ENCODE results near the gene EGFR. TPM values are rescaled to one million over a fixed set of nuclear protein-coding genes. Genes with fewer than 3 reads are reported as not detected.

Gene EGFR
- total and polyA plus RNA-seq, 2 donors (not counting 3 experiments of a cell fraction or from before 2014, with no cell fraction given) = 1.5 to 4.1 TPM

DNA sequence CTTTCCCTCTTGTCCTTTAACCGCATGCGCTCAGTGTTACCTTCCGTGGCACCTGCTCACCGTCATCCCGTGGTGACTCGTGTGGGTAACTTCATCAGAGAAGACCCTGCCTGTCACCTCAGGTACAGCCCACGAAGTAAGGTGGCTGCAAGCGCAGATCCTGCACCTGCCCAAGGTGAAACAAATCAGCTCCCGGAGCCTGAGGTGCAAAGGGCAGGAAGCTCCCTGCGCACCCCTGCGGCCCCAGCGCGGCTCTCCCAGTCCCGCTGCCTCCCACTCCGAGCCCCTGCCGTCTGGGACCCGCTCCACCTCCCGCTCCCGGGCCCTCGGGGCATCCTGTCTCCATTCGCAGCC is 235.4 kb downstream of the EGFR start:
- no TSS peak for BruUV-seq (replicated peaks)
- POLR2A ChIA-PET = interaction anchor here (1.3 kb wide), 1 partner anchor 495 kb away, joined by 3 read pairs; the partner anchor contains the start of gene SEC61G

More for the DNA sequence above, 235.4 kb downstream of the EGFR start:
- Histone ChIP-seq H3K4me1 (ENCODE audit: control insufficient read depth, extremely low read depth, insufficient read depth, low read length) (peaks cover 9% of the 10 kb centered on the region), H3K4me2 (ENCODE audit: insufficient read depth, low read length) (peak overlapping the region; percentile 90), H3K9me1 (replicated peaks; ENCODE audit: control insufficient read depth, extremely low read depth, insufficient read depth, low read length) (no peaks in the 10 kb centered on the region), H3K79me2 (ENCODE audit: control insufficient read depth, insufficient read depth, low read length) (no peaks in the 10 kb centered on the region), H2AFZ (ENCODE audit: low read depth, low read length) (peak overlapping the region; percentile 99), H4K20me1 (replicated peaks; ENCODE audit: control insufficient read depth, extremely low read depth, insufficient read depth, low read length) (no peaks in the 10 kb centered on the region), H3K9ac (replicated peaks; ENCODE audit: extremely low read depth, insufficient read depth, low read length) (no peak overlapping the region), H3K9me3 (replicated peaks; ENCODE audit: control insufficient read depth, insufficient read depth, low read length) (no peaks in the 10 kb centered on the region), H3K36me3 (ENCODE audit: control insufficient read depth in 2 of 2, extremely low read depth in 1 of 2, insufficient read depth in 2 of 2, low read length in 2 of 2) (no peaks in the 10 kb centered on the region), H3K27ac (ENCODE audit: insufficient read depth, low read depth, low read length) (no peak overlapping the region), H3K27me3 (ENCODE audit: control insufficient read depth in 2 of 2, insufficient read depth in 2 of 2, low read length in 2 of 2) (peaks cover 40 to 48% of the 10 kb centered on the region in 2 experiments), H3K4me3 (replicated peaks in 1 of 3; ENCODE audit: insufficient read depth in 1 of 3, low read depth in 1 of 3, low read length in 3 of 3) (peak overlapping the region in 1 of 3 experiments; percentile 21)
- TF ChIP-seq MAX (IDR thresholded peaks at IDR 0.05; ENCODE audit: insufficient read depth, insufficient read length) (no peak), GATA2 (IDR thresholded peaks at IDR 0.05; ENCODE audit: insufficient read depth, insufficient read length, low read depth, low read length) (no peak), POLR2A (IDR thresholded peaks at IDR 0.05; ENCODE audit: low read depth, low read length) (no peak), POLR2AphosphoS5 (IDR thresholded peaks at IDR 0.05; ENCODE audit: insufficient read depth, low read depth, low read length) (no peak), MYC (IDR thresholded peaks at IDR 0.05; ENCODE audit: low read depth, low read length) (no peak), EZH2 (IDR thresholded peaks at IDR 0.05; ENCODE audit: borderline replicate concordance, low read depth, low read length, severe bottlenecking) (no peak), JUN (IDR thresholded peaks at IDR 0.05; ENCODE audit: borderline replicate concordance, insufficient read depth, insufficient read length, low read depth) (no peak), CTCF (IDR thresholded peaks at IDR 0.05; ENCODE audit: extremely low read depth in 1 of 2, insufficient read depth in 1 of 2, low read depth in 1 of 2, low read length in 2 of 2) (no peak), FOS (IDR thresholded peaks at IDR 0.05; ENCODE audit: borderline replicate concordance, insufficient read depth, low read length) (no peak)
- DNase-seq (ENCODE audit: low read depth, low spot score) (no peak), FAIRE-seq (no peak)
- CTCF ChIA-PET = interaction anchor here (0.6 to 6.0 kb wide), 60 partner anchors 8 to 506 kb away, joined by 3 to 406 read pairs (median 8); partner anchors contain the start of genes EGFR, SEC61G and VOPP1
- dilution Hi-C loops (cut with MboI; ENCODE audit: extremely low pct_ligation_motif_present, low sequenced_read_pairs) (loop anchor here (10.0 kb wide), 1 partner anchor 479 kb away; no protein-coding TSS in a partner anchor), intact Hi-C loops (cut with micrococcal nuclease) (loop anchor here (2.0 kb wide), 5 partner anchors 61 to 321 kb away; no protein-coding TSS in a partner anchor)

Data from endothelial cell of umbilical vein (primary cell).